Right ventricle myocardium superior (tissue), 1 donor: ENCODE measurements around the gene CD70. TPM values are rescaled to one million over a fixed set of nuclear protein-coding genes. Genes with fewer than 3 reads are reported as not detected.
"Not testable (repeated sequence)": the region's sequence is repeated elsewhere in the genome, so short reads cannot be mapped to it uniquely, and the experiment has no call there.

Source experiments
- ATAC-seq: fragments of 200-7000 bp; cut with Tn5 transposase; one replicate; pipeline ENCODE4 v1.9.1; 2020; ENCODE audit warnings: mild to moderate bottlenecking; ENCODE audit not compliant: poor library complexity
- DNase-seq: peaks from one replicate; pipeline ENCODE4 v3.0.0-alpha.2; 2020
- intact Hi-C: fragments of 100-400 bp; cut with DNase I; formaldehyde crosslinking; loops from one replicate; pipeline ENCODE4 v1.11.2; 2022
- total RNA-seq: library from RNA; stranded (reverse); fragmentation: NEBNext Ultra II Directional; extraction: Animal tissue kit (Norgen Biotek cat#: 25700); gene quantifications from one replicate; pipeline ENCODE4 v1.2.1, GENCODE V29; 2021
- donor health status: DM: no; HTN: yes; CAD: no; lungs with severe emphysema.

CD70 gene
- total RNA-seq, 1 donor from 2014 or later: not detected

DNA sequence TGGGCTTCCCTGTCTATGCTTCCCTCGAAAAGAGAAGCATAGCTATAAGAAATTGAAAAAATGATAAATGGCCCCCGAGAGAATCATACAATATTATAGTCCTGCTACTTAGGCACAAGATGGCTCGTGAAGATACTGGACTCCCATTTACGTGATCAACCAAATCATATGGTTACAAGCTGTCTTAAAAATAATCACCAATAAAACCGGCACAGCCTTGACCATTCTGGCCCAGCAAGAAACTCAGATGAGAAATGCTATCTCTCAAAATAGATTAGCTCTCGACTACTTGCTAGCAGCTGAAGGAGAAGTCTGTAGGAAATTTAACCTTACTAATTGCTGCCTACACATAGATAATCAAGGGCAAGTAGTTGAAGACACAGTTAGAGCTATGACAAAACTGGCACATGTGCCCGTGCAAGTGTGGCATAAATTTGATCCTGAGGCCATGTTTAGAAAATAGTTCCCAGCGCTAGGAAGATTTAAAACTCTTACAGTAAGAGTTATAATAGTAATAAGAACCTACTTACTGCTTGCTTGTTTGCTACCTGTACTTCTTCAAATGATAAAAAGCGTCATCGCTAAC lies 10.1 kb upstream of the CD70 start:
- ATAC-seq, intact Hi-C loops, DNase-seq: not testable (repeated sequence)

DNA sequence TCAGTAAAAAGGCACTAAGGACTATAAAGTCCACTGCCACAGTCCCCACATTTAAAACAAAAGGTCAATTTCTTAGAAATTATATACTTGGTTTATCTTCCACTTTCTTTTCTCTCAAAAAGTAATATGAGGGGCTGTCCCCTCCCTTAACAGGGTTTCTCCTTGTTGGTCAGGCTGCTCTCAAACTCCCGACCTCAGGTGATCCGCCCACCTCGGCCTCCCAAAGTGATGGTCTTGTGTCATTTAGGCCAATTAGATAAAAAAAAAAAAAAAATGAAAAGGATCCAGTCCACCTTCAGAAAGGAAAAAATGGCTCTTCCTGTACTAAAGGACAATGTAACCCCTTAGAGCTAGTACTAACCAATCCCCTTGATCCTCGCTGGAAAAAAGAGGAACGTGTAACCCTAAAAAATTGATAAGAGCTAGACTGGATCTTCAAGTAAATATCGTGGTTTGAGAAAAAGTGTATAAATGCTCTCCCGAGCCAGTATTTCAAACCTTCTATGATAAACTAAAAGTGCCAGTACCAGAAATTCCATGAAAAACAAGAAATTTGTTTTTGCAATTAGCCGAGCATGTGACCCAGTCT lies 9.0 kb upstream of the CD70 start:
- intact Hi-C loops: no loop called here
- ATAC-seq: no peak
- no peak for DNase-seq

DNA sequence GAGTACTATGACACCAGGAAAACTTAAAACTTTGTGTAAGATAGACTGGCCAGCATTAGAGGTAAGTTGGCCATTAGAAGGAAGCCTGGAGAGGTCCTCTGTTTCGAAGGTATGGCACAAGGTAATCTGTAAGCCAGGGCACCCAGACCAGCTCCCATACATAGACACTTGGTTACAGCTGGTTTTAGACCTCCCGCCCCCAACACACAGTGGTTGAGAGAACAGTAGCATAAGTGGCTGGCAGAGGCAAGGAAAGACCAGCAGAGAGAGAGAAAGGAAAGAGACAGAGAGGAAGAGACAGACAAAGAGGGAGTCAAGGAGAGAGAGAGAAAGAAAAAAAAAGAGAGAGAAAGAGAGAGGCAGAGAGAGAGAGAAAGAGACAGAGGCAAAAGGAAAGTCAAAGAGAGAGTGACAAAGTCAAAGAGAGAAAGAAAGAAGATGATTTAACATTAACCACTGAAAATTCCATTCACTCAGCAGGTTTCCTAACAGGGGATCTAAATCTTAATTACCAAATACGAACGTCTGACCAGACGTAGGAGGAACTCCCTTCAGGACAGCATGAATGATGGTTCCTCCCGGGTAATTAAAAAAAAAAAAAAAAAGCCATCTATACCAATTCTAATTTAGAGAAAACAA lies 7.4 kb upstream of the CD70 start:
- DNase-seq, intact Hi-C loops, ATAC-seq: not testable (repeated sequence)

DNA sequence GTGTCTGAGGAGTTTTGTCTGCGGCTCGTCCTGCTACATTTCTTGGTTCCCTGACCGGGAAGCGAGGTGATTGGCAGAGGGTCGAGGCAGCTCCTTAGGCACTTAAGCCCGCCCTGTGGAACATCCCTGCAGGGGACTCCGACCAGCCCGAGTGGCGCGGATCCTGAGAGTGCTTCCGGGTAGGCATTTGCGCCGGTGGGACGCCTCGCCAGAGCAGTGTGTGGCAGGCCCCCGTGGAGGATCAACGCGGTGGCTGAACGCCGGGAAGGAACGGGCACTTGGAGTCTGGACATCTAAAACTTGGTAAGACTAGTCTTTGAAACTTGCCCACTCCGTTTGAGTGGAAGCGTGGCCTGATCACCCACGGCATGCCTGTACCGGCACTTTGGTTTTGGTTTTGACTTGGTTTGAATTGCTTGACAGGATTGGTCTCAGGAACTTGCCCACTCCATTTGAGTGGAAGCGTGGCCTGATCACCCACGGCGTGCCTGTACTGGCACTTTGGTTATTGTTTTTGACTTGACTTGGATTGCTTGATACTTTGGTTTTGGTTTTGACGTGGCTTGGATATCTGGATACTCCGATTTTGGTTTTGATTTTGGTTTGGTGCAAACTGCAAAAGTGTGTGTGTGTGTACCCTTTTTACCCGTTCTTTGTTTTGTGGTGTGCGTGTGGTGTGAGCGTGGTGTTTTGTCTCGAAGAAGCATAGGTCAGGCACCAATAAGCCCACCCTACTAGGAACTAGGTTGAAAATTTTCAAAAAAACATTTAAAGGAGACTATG lies 6.7 kb upstream of the CD70 start:
- ATAC-seq, DNase-seq, intact Hi-C loops: not testable (repeated sequence)

DNA sequence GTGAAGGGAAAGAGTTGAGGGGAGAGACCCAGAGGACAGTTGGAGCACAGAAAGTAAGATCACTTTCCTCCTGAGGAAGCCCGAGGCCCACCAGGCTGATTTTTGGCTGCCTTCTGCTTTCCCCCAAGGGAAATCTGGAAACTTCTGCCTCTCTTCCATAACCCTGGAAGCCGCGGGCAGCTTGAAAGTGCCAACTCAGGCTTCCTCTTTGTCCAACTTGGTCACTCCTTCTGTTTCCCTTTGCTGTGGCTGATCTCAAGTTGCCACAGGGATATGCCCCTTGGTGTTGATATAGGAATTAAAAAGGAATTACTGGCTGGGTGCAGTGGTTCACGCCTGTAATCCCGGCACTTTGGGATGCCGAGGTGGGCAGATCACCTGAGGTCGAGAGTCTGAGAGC lies 5.7 kb upstream of the CD70 start:
- DNase-seq (no peak), ATAC-seq (no peak)
- intact Hi-C loops: no loop called here

DNA sequence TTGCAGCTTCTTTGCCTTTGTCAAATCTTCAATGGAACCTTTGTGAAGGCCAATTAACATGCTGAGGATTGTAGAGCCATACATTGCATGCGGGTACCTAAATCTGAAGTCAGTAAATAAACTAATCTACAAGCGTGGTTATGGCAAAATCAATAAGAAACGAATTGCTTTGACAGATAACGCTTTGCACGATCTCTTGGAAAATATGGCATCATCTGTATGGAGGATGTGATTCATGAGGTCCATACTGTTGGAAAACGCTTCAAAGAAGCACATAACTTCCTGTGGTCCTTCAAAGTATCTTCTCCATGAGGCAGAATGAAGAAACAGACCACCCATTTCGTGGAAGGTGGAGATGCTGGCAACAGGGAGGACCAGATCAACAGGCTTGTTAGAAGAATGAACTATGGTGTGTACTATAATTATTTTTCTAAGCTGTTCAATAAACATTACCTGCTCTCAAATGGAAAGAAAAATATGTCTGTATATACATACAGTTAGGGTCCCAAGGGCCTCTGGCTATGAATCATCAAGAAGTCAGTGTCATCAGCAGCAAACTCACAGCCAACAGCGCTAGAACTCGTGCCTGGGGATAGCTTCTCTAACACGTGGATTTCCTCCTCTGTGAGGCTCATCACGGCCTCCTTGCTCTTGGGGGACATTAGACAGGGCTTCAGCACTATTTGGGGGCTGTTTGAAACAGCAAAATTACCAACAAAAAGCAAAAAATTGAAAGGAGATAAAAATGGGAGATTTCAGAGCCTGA lies 2.9 kb upstream of the CD70 start:
- DNase-seq (no peak), ATAC-seq (no peak)
- intact Hi-C loops: no loop called here

DNA sequence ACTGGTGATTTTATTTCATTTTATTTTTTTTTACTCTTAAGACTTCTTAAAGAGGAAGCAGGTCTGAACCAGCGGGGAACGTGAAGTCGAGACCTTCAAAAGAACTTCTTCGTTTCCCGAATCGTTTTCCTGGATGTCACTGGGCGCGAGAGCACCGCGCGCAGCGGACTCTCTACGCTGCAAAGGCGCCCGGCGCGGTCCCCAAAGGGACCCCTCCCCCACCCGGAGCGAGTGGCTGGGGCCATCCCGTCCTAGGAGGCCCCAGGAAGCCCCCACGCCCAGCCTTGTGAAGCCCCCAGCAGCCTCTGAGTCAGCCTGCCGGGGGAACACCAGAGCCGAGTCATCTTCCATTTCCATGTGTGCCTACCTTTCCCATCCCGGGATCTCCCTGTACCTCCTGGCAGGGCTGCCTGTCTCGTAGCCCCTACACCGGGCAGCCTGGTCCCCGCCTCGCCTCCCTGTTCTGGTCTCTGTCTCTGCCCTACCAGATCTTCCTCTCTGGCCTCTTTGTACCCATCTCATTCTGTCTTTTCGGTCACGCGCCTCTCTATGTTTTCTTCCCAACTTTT lies 608 bp downstream of the CD70 start:
- DNase-seq: no peak
- intact Hi-C loops: no loop called here
- no peak for ATAC-seq

DNA sequence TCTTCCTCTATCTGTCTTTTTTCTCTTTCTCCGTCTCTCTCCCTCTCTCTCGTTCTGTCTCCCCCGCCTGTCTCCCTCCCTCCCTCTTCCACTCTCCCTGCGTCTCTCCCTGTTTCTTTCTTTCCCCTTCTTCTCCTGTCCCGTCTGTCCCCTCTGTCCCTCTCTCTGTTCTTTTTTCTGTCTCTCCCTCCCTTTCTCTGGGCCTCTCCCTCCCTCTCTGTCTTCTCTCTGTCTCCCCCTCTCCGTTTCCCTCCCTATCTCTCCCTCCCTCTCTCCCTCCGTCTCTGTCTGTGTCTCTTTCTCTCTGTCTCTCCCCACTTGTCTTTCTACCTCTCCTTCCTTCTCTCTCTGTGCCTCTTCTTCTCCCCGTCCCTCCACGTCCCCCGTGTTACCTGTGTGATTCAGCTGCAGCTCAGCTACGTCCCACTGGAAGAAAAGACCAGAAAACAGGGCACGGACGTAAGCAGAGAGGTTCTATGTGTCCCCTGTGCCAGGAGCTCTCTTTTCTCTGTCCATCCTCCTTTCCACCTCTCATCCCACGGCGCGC lies 1.2 kb downstream of the CD70 start:
- DNase-seq (no peak), ATAC-seq (no peak)
- intact Hi-C loops: no loop called here

DNA sequence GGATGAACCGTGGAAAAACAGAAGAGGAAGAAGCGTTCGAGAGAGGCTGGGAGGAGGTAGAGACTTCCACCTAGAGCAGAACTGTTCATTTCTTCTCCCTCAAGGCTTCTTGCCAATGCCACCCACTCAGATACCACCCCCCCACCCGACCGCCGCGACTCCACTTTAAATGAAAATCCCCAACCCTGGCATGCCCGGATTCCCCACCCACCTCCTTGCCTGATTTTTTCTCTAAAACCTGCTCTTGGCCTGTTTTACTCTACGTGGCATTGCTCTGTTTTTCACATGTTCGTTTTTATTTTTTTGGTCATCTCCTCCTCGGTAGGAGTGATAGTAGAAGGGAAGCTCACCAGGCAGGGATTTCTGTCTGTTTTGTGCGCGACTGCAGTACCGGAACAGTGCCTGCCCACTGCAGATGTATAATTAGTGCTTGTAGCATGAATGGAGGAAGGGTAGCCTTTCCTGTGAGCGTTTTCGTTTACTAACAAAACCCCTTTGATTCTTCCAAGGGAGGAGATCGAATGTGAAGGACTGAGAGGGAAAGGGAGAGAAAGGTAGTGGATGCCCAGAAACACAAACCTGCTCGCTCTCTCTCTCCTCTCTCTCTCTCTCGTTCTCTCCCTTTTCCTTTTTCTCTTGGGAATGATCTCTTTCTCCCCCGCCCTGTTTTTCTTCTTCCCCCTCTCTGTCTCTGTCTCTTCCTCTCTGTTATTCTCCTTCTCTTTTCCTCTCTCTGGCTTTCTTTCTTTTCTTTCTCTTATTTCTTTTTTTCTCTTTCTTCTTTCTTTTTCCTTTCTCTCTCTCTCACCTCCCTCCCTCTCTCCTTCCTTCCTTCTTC lies 2.2 kb downstream of the CD70 start:
- ATAC-seq: no peak
- DNase-seq: no peak
- intact Hi-C loops: no loop called here

DNA sequence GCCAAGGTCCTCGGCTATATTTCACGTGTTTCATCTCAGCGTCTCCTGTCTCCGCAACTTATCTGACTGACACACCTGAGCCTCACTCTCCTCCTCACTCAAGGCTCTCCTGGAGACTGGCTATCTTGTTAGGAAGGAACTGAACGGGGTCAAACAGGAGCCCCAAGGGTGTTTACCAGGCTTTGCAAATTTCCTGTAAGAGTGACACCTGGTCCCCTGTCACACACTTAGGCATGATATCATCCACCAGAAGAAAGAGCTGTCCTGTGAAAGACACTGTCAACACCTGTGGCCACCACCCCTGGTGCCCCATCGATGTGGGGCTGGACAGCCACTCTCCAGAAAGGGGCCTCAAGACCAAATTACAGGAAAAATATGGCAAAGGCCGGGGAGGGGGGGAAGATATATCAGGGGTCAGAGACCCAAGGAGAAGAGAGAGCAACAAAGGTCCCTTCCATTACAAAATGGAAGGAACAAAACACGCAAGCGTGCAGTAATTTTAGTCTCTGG lies 2.9 kb downstream of the CD70 start:
- DNase-seq (no peak), ATAC-seq (no peak)
- intact Hi-C loops: no loop called here

DNA sequence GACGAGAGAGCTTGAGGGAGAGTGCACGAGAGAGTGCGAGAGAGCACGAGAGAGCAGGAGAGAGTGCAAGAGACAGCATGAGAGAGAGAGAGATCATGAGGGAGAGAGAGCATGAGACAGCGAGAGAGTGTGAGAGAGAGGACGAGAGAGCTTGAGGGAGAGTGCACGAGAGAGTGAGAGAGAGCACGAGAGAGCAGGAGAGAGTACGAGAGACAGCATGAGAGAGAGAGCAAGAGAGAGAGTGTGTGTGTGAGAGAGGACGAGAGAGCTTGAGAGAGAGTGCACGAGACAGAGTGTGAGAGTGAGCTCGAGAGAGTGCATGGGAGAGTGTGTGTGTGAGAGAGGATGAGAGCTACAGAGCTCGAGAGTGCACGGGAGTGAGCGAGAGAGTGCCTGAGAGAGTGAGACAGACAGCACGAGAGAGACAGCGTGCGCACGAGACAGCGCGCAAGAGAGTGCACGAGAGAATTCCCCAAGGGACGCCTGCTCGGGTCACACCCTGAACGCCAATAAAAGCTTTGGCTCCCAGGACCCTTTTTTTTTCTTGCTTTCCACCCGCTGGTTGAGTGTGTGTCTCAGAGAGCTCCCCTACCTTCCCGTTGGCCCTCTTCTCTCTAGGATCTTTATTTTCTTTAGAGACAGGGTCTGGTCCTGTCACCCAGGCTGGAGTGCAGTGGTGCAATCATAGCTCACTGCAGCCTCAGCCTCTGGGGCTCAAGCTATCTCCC lies 3.7 kb downstream of the CD70 start:
- intact Hi-C loops: no loop called here
- ATAC-seq (peak; percentile 22), DNase-seq (no peak)

DNA sequence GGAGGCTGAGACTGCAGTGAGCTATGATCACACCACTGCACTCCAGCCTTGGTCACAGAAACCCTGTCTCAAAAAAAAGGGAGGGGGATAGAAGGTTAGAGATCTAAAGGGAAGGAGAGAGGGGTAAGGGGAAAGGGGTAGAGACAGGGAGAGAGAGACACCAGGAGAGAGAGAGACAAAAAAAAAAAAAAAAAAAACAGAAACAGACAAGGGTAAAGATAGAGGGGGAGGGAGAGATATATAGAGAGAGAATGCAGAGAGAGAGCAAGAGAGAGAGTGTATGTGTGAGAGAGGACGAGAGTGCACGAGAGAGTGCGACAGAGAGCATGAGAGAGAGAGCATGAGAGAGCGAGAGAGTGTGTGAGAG lies 4.2 kb downstream of the CD70 start:
- DNase-seq (no peak), ATAC-seq (no peak)
- intact Hi-C loops: no loop called here

DNA sequence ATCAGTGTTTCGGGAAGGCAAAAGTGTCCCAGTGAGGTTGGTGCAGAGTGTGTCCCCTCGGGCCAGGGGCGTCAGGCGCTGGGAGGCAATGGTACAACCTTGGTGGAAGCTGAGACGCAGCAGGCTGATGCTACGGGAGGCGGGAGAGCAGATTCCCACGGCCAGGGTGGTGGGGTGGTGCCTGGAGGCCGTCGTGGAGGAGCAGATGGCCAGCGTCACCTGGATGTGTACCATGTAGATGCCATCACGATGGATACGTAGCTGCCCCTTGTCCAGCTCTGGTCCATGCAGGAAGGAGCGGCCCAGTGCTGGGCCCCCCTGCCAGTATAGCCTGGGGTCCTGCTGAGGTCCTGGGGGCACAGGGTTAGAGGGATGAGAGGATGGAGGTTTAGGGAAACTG lies 4.9 kb downstream of the CD70 start:
- intact Hi-C loops: no loop called here
- DNase-seq (no peak), ATAC-seq (no peak)

DNA sequence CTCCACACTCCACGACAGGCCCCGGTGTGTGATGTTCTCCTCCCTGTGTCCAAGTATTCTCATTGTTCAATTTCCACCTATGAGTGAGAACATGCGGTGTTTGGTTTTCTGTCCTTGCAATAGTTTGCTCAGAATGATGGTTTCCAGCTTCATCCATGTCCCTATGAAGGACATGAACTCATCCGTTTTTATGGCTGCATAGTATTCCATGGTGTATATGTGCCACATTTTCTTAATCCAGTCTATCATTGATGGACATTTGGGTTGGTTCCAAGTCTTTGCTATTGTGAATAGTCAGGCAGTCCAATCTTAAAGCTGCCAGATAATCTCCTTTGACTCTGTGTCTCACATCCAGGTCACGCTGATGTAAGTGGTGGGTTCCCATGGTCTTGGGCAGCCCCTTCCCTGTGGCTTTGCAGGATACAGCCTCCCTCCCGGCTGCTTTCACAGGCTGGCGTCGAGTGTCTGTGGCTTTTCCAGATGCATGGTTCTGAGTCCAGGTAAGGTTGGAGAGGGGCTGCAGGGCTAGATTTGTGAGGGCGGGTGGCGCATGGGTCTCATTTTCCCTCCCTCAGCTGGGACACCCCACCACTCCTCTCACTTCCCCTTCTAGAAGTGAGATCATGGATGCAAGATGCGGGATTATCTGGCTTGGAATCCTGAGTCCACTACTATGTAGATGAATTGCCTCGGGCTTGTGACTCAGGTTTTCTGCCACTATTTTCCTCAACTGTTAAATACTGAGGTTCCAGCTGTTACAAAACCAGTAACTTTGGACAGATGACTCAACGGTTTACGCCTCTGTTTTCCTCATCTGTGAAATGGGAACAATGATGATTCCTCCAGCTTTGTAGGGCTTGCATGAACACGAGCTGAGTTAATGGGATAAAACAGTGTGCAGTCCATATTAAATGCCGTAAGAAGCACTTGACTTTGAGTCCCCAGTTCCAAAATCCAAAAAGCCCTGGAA lies 8.2 kb downstream of the CD70 start:
- ATAC-seq, intact Hi-C loops, DNase-seq: not testable (repeated sequence)

DNA sequence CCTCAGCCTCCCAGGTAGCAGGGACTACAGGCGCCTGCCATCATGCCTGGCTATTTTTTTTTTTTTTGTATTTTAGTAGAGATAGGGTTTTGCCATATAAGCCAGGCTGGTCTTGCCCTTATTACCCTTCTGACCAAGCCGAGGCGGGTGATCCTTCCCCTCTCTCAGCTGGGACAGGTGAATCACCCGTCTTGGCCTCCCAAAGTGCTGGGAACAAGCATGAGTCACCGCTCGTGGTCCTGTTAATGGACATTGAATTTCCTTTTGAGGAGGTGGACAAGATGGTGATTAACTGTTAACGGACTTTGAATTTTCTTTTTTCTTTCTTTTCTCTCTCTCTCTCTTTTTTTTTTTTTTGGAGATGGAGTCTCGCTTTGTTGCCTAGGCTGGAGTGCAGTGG lies 10.6 kb downstream of the CD70 start:
- ATAC-seq (no peak), DNase-seq (no peak)
- intact Hi-C loops: no loop called here
